ENCODE data around the gene ITGAE.

DNA sequence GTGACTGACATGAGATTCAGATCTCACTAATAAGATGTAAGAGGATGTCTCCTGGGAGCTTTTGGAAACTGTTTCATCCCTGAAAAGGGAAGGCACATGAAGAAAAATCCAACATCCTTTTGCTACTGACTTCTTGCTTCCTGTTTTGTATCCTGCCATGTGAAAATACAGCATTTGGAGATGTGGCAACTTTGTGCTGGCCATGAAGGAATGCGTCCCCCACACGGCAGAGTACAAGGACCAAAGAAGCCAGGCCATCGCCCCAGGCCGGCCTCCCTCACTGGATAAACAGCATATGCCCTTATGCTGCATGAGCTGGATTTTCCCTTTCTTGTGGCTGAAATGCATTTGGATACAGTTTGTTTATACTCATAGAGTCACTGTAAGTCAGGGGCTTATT, 82.8 kb downstream of the ITGAE start:
- TF ChIP-seq, protein P1, sequence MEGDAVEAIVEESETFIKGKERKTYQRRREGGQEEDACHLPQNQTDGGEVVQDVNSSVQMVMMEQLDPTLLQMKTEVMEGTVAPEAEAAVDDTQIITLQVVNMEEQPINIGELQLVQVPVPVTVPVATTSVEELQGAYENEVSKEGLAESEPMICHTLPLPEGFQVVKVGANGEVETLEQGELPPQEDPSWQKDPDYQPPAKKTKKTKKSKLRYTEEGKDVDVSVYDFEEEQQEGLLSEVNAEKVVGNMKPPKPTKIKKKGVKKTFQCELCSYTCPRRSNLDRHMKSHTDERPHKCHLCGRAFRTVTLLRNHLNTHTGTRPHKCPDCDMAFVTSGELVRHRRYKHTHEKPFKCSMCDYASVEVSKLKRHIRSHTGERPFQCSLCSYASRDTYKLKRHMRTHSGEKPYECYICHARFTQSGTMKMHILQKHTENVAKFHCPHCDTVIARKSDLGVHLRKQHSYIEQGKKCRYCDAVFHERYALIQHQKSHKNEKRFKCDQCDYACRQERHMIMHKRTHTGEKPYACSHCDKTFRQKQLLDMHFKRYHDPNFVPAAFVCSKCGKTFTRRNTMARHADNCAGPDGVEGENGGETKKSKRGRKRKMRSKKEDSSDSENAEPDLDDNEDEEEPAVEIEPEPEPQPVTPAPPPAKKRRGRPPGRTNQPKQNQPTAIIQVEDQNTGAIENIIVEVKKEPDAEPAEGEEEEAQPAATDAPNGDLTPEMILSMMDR (conservative IDR thresholded peaks at IDR 0.05; ENCODE audit: low read length): no peak
- no peak for TF ChIP-seq EZH2phosphoT487 (IDR thresholded peaks at IDR 0.05; ENCODE audit: borderline replicate concordance)

Measured in Loucy (cell line).